CD14-positive monocyte (primary cell): Measurements from ENCODE around the gene ITGB1. TPM values are rescaled to one million over a fixed set of nuclear protein-coding genes. Genes with fewer than 3 reads are reported as not detected.
A peak's percentile ranks its signal among the peaks of the same experiment; 100 is the strongest.

Source experiments
- DNase-seq, 3 donors: peaks; one replicate each; pipeline ENCODE4 v3.0.0-alpha.2; 2011 to 2022
- H2AFZ ChIP-seq: 2 replicates; pipeline ENCODE4 v1.6.0; 2012; ENCODE audit warnings: mild to moderate bottlenecking, low read depth, low read length, inconsistent platforms; ENCODE audit not compliant: insufficient read depth, poor library complexity, severe bottlenecking
- H3K27ac ChIP-seq, 2 donors: 1 replicate in 1 of 2; 2 replicates in 1 of 2; pipeline ENCODE4 v1.5.1; 2012 to 2013; ENCODE audit warnings: low read length in 2 of 2, control low read depth in 1 of 2, inconsistent platforms in 1 of 2, low read depth in 1 of 2, mild to moderate bottlenecking in 1 of 2
- H3K27me3 ChIP-seq, 2 donors: one replicate each; pipeline versions ENCODE4 v1.6.0 to v1.6.1; 2011 to 2013; ENCODE audit warnings: low read length in 2 of 2; ENCODE audit not compliant: control insufficient read depth in 2 of 2, insufficient read depth in 2 of 2
- H3K36me3 ChIP-seq, 2 donors: replicated peaks in 1 of 2; 1 replicate in 1 of 2; 2 replicates in 1 of 2; pipeline versions ENCODE4 v1.5.1 to v1.6.1; 2012 to 2013; ENCODE audit warnings: low read length in 2 of 2, control low read depth in 1 of 2, inconsistent platforms in 1 of 2, mild to moderate bottlenecking in 1 of 2; ENCODE audit not compliant: insufficient read depth in 2 of 2, control insufficient read depth in 1 of 2
- H3K4me1 ChIP-seq, 2 donors: 1 replicate in 1 of 2; 2 replicates in 1 of 2; pipeline versions ENCODE4 v1.5.1 to v1.6.1; 2012 to 2013; ENCODE audit warnings: low read length in 2 of 2, control low read depth in 1 of 2, inconsistent platforms in 1 of 2, mild to moderate bottlenecking in 1 of 2, moderate library complexity in 1 of 2; ENCODE audit not compliant: insufficient read depth in 2 of 2, control insufficient read depth in 1 of 2
- H3K4me2 ChIP-seq: replicated peaks from 2 replicates; pipeline ENCODE3; 2012; ENCODE audit warnings: low read length, moderate library complexity, mild to moderate bottlenecking; ENCODE audit not compliant: poor library complexity, severe bottlenecking; ENCODE audit errors: extremely low read depth
- H3K4me3 ChIP-seq, 3 experiments: fragments of 200-600 bp in 1 of 3; sonication (generic) in 1 of 3; replicated peaks in 1 of 3; 1 replicate in 2 of 3; 2 replicates in 1 of 3; pipeline ENCODE4 v1.5.1; 2011 to 2013; ENCODE audit warnings: low read length in 3 of 3, mild to moderate bottlenecking in 3 of 3, control low read depth in 2 of 3, low read depth in 2 of 3, inconsistent platforms in 1 of 3, moderate library complexity in 1 of 3
- H3K79me2 ChIP-seq: 2 replicates; pipeline ENCODE4 v1.6.0; 2012; ENCODE audit warnings: mild to moderate bottlenecking, control low read depth, inconsistent platforms, low read length, moderate library complexity; ENCODE audit not compliant: insufficient read depth
- H3K9ac ChIP-seq: 2 replicates; pipeline ENCODE4 v1.6.0; 2017; ENCODE audit warnings: low read length, mild to moderate bottlenecking; ENCODE audit not compliant: insufficient read depth, poor library complexity, severe bottlenecking
- H3K9me3 ChIP-seq, 2 donors: replicated peaks in 1 of 2; 1 replicate in 1 of 2; 2 replicates in 1 of 2; pipeline versions ENCODE4 v1.5.1 to v1.6.1; 2012 to 2013; ENCODE audit warnings: low read length in 2 of 2, control low read depth in 1 of 2; ENCODE audit not compliant: control insufficient read depth in 1 of 2, insufficient read depth in 1 of 2
- H4K20me1 ChIP-seq: 2 replicates; pipeline ENCODE4 v1.6.0; 2012; ENCODE audit warnings: mild to moderate bottlenecking, low read length, control low read depth, moderate library complexity; ENCODE audit not compliant: insufficient read depth
- H3K27ac Mint-ChIP-seq, 7 donors: one replicate each; pipeline ENCODE4 v1.8.0; 2020; ENCODE audit warnings: mild to moderate bottlenecking in 7 of 7, mixed read lengths in 7 of 7, moderate library complexity in 6 of 7, inconsistent platforms in 2 of 7
- H3K27me3 Mint-ChIP-seq, 3 donors: one replicate each; pipeline ENCODE4 v1.8.0; 2021 to 2022; ENCODE audit warnings: low read depth in 3 of 3, mild to moderate bottlenecking in 3 of 3, mixed read lengths in 3 of 3, moderate library complexity in 3 of 3, inconsistent platforms in 1 of 3
- H3K36me3 Mint-ChIP-seq, 2 donors: one replicate each; pipeline ENCODE4 v1.8.0; 2020; ENCODE audit warnings: mixed read lengths in 2 of 2, inconsistent platforms in 1 of 2, mild to moderate bottlenecking in 1 of 2
- H3K4me1 Mint-ChIP-seq: one replicate; pipeline ENCODE4 v1.8.0; 2020; ENCODE audit warnings: mild to moderate bottlenecking, mixed read lengths
- H3K4me3 Mint-ChIP-seq, 2 donors: one replicate each; pipeline ENCODE4 v1.8.0; 2020; ENCODE audit warnings: mild to moderate bottlenecking in 2 of 2, mixed read lengths in 2 of 2, moderate library complexity in 1 of 2
- H3K9me3 Mint-ChIP-seq, 7 donors: one replicate each; pipeline ENCODE4 v1.8.0; 2020 to 2022; ENCODE audit warnings: mixed read lengths in 7 of 7, mild to moderate bottlenecking in 6 of 7, moderate library complexity in 6 of 7, inconsistent platforms in 2 of 7
- WGBS: methylation state at CpG from one replicate; pipeline ENCODE4 v1.1.5; 2013; ENCODE audit warnings: missing lambda C conversion rate; ENCODE audit not compliant: insufficient coverage; 5-methylcytosine and 5-hydroxymethylcytosine counted together
- intact Hi-C, 2 donors: fragments of 100-400 bp; cut with micrococcal nuclease; formaldehyde crosslinking; loops; one replicate each; pipeline versions ENCODE4 v1.15.0 to v1.15.1; 2023
- polyA plus RNA-seq, 3 donors: library from polyadenylated mRNA; depleted of rRNA in 1 of 3; unstranded in 2 of 3; stranded (reverse) in 1 of 3; fragments of 300-500 nt in 2 of 3; fragments of >200 nt in 1 of 3; fragmentation: Illumina TruSeq in 2 of 3; gene quantifications; 1 replicate in 2 of 3; 2 replicates in 1 of 3; pipeline ENCODE4 v1.2.3, GENCODE V29; 2012 to 2021
- TF ChIP-seq, protein P1 (sequence below): fragments of 200-600 bp; IDR thresholded peaks from one replicate; pipeline ENCODE4 v1.8.0; 2022; ENCODE audit warnings: antibody characterized with exemption, mild to moderate bottlenecking

ITGB1 gene
- polyA plus RNA-seq, 3 donors: 58.2 to 157 (median 127) TPM

DNA sequence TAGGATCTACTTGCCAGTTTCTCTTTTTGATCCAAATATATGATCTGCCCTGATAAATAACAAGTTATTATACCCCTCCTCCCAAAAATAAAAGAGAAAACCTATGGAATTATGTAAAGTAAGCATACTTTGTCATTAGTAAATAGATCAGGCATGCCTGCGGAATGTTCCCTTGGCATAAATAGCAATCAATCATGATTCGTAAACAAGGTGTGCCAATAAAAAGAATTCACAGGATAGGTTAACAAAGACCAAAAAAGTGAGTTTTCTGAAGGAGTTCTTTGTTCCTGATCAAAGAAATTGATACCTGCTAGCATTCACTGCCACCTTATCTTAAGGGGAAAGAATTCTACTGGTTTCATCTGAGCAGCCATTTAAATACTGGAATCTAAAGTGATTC is 11.9 kb downstream of the ITGB1 start:
- no CpG with 5 or more reads among the region's 2 CpGs for whole genome bisulfite sequencing
- Histone ChIP-seq H3K4me3 (no peak overlapping the region), H2AFZ (no peak overlapping the region), H3K4me2 (no peak overlapping the region), H4K20me1 (peaks cover 100% of the 10 kb centered on the region), H3K27ac (no peak overlapping the region), H3K4me1 (peaks cover 20 to 22% of the 10 kb centered on the region in 2 donors), H3K9ac (no peak overlapping the region), H3K27me3 (no peaks in the 10 kb centered on the region), H3K9me3 (no peaks in the 10 kb centered on the region), H3K79me2 (peaks cover 97% of the 10 kb centered on the region), H3K36me3 (no peaks in the 10 kb centered on the region)
- DNase-seq: no peak
- Mint-ChIP-seq H3K27me3 (no peaks in the 10 kb centered on the region), H3K27ac (no peak overlapping the region), H3K36me3 (peaks cover 6 to 9% of the 10 kb centered on the region in 2 donors), H3K4me3 (no peak overlapping the region), H3K4me1 (peaks cover 42% of the 10 kb centered on the region), H3K9me3 (no peaks in the 10 kb centered on the region)
- TF ChIP-seq, protein P1, sequence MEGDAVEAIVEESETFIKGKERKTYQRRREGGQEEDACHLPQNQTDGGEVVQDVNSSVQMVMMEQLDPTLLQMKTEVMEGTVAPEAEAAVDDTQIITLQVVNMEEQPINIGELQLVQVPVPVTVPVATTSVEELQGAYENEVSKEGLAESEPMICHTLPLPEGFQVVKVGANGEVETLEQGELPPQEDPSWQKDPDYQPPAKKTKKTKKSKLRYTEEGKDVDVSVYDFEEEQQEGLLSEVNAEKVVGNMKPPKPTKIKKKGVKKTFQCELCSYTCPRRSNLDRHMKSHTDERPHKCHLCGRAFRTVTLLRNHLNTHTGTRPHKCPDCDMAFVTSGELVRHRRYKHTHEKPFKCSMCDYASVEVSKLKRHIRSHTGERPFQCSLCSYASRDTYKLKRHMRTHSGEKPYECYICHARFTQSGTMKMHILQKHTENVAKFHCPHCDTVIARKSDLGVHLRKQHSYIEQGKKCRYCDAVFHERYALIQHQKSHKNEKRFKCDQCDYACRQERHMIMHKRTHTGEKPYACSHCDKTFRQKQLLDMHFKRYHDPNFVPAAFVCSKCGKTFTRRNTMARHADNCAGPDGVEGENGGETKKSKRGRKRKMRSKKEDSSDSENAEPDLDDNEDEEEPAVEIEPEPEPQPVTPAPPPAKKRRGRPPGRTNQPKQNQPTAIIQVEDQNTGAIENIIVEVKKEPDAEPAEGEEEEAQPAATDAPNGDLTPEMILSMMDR: no peak
- intact Hi-C loops: loop anchor here in 1 of 2 donors (5.0 kb wide), 1 partner anchor 36 kb away; no protein-coding TSS in a partner anchor

DNA sequence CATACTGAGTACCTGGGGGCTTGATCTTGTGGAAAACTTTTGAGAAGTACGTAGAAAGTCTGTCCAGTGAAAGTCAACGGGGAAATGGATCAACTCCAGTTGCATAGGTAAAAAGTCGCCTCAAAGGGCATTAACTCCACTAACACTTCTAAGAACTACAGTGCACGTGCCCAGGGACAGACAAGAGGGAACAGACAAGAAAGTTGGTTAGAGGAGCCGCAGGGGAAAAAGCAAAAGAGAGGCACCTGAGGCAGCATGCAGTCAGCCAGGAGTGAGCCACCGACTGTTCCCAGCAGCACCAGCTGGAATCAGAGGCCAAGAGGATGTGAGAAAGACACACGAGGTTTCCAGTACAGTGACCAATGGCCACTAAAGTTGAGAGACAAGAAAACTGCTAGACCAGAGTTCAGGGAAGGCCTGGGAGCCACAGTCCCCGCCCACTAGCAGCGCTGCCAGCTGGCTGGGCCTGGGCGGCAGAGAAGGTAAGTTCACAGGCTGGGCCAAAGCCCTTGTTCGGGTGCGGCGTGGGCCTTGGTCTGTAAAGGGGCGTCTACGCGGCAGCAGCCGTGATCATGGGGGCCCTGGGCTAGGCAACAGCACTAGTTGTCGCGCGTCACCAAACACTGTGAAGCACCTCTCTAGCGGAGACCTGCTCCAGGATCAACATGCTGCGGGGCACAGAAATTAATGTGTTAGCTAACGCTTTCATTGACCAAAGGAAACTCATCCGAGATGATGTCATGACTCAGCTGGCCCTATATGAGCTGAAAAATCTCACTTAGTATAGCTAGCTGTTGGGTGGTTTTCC is 14.0 kb downstream of the ITGB1 start:
- Histone ChIP-seq H3K27me3 (no peaks in the 10 kb centered on the region), H3K9ac (no peak overlapping the region), H3K9me3 (no peaks in the 10 kb centered on the region), H3K4me2 (no peak overlapping the region), H3K27ac (peak overlapping the region in 1 of 2 donors; percentile 47), H2AFZ (no peak overlapping the region), H3K4me3 (no peak overlapping the region), H3K36me3 (peaks cover 0 to 6% of the 10 kb centered on the region in 2 donors), H3K4me1 (peaks cover 22 to 30% of the 10 kb centered on the region in 2 donors), H4K20me1 (peaks cover 100% of the 10 kb centered on the region), H3K79me2 (peaks cover 97% of the 10 kb centered on the region)
- H3K27me3 Mint-ChIP-seq: peaks cover 0 to 4% (median 0%) of the 10 kb centered on the region in 3 donors
- WGBS: 91% methylated on average over 17 of the region's 24 CpGs
- TF ChIP-seq, protein P1: no peak
- no peaks in the 10 kb centered on the region for H3K9me3 Mint-ChIP-seq
- intact Hi-C loops: no loop called here
- no peak overlapping the region for H3K4me3 Mint-ChIP-seq
- H3K4me1 Mint-ChIP-seq: peaks cover 44% of the 10 kb centered on the region
- no peak for DNase-seq
- peak overlapping the region in 5 of 7 donors; percentile 25 to 81 (median 61) for H3K27ac Mint-ChIP-seq
- peaks cover 16 to 17% of the 10 kb centered on the region in 2 donors for H3K36me3 Mint-ChIP-seq
